Pericardium fibroblast (primary cell): ENCODE results near the gene AKIRIN2. TPM values are rescaled to one million over a fixed set of nuclear protein-coding genes. Genes with fewer than 3 reads are reported as not detected.

Experiments used
- total RNA-seq: library from RNA; depleted of rRNA; stranded (reverse); fragments of >200 nt; gene quantifications from 2 replicates; pipeline ENCODE4 v1.2.3, GENCODE V29; 2015

The AKIRIN2 gene
- total RNA-seq: 13.2 and 14.4 TPM in 2 replicates

DNA sequence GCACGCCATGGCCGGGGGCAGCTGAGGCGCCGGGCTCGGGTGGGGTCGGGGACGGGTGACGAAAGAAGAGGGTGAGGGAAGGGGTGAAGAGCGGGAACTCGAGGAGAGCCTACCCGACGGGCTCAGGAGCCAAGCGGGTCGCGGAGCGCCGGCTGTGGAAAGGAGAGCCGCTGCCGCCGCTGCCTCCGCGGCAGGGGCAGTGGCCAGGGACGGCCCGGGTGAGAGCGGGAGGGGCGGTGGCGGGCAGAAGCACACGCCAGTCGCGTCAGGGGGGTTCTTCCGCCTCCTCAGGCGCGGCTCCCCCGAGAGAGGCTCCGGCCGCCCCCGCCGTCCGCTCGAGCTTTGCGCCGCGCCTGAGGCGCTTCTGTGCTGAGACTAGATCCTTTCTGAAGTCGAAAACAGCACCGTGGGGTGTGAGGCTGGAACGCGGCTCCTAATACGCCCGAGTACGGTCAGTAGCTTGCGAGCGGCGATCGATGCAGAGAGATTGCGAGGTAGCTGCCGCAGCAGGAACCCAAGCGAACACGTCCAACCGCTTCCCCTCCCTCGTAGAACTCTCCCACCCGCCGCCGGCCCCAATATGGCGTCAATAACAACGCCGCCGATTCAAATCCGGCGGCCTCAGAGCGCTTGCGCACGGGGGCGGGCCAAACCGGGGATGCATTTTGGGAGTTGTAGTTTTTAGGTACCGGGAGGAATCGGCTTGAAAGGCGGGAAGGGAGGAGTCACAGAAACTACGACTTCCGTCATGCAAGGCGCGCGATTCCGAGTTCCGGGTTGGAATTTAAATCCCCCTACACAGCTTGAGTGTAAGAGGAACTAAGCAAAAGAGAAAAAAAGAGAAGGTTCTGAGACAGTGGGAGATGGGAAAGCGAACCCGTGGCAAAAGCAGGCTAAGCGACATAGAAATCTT lies at the start of gene AKIRIN2:
Gene AKIRIN2, minus strand, starts transcription at position 558 of the 913 bp plus-strand sequence. Its CDS starts 549 bp downstream, at position 9.

Other genes starting within 250 kb of the AKIRIN2 start
- 15.2 and 20.4 TPM in 2 replicates for gene SLC35A1, start 229.3 kb downstream of the AKIRIN2 start, total RNA-seq
- gene RARS2, start 112.2 kb downstream of the AKIRIN2 start, total RNA-seq: 33.9 and 36.3 TPM in 2 replicates
- gene ORC3, start 112.1 kb downstream of the AKIRIN2 start, total RNA-seq: 13.5 and 19.7 TPM in 2 replicates